Fibroblast of skin of right biceps (primary cell): ENCODE results near the gene TAS2R60.
A peak's percentile ranks its signal among the peaks of the same experiment; 100 is the strongest.
"Not testable (repeated sequence)": the region's sequence is repeated elsewhere in the genome, so short reads cannot be mapped to it uniquely, and the experiment has no call there.

Experiments used
- DNase-seq: peaks from one replicate; pipeline ENCODE4 v3.0.0-alpha.2; 2013

TAS2R60 gene

DNA sequence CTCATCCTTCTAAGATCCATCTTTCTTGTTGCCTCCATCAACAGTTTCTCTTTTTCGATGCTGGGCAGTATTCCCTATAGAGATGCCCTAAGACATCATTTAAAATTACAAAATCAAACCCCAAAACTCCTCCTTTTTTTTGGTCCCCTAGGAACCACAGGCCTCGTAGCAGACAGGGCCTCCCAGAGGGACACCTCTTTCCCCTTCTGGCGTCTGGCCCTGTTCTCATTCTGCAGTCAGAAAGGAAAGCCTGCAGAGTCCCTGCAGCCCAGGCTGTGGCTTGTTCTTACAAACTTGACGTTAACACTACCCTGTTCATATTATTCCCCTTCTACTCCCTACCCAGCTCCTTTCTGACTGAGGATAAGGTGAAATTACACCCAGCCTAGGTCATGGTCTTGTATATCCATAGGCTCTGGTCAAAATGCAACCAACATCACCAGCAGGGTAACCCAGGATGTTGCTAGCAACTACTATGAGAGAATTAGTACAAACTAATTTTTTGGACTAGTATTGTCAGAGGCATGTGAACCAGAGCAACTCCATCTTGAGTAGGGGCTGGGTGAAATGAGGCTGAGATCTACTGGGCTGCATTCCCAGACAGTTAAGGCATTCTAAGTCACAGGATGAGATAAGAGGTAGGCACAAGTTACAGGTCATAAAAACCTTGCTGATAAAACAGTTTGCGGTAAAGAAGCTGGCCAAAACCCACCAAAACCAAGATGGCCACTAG lies 31.1 kb upstream of the TAS2R60 start:
- no peak for DNase-seq

DNA sequence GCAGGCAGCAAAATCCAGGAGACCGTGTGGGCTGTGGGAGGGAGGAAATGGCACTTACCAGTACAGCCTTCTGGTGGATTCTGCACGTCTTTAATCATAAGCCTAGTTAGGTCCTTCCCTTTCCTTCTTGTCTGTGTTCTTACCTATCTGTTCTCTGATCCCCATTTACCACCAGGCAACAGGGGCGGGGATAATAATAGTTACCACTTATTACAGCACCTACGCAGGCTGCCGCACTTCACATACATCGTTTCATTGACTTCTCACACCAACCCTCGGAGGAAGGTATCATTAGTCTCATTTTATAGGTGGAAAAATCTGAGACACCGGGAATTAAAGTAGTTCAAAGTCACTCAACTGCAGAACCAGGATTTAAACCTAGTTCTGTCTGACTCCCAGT lies 30.1 kb upstream of the TAS2R60 start:
- no peak for DNase-seq

DNA sequence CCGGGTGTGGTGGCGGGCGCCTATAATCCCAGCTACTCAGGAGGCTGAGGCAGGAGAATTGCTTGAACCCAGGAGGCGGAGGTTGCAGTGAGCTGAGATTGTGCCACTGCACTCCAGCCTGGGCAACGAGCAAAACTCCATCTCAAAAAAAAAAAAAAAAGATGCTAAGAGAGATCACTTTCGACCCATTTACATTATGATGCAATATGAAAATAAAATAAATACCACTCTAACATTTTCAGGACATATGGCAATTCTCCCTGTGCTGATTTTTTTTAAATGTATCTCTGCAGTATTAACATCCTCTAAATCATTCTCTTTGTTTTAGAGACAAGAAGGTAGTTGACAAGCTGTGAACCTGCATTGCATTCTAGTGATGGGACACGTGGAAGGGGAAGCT lies 28.0 kb upstream of the TAS2R60 start:
- DNase-seq: not testable (repeated sequence)

DNA sequence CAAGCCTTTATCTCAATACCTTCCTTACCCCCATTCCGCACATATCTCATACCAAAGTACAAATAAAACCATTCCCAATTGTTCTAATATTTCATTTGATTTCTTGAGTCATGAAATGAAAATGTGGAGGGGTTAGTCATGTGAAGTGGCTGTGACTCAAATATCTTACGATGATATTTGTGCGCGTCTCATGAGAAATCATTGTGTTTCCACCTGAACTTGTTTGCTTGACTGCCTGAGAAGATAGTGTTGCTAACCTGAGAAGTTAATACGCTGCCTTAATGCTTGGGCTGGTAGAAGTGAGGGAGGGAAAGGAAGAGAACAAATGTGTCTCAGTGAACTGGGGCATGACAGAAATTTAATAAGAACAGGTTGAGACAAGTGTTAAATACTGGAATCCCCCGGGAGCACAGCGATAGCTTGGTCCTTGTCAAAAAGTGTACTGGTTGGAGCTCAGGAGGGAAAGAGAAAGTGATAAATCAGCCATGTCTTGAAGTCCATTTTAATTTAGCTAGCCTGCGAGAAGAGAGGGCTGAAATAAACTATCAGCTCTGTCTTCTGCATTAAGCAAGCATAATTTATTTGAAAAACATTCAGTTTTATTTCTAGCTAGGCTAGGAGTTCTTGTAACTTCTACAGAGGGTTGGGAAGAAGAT lies 27.4 kb upstream of the TAS2R60 start:
- DNase-seq: peak; percentile 53

DNA sequence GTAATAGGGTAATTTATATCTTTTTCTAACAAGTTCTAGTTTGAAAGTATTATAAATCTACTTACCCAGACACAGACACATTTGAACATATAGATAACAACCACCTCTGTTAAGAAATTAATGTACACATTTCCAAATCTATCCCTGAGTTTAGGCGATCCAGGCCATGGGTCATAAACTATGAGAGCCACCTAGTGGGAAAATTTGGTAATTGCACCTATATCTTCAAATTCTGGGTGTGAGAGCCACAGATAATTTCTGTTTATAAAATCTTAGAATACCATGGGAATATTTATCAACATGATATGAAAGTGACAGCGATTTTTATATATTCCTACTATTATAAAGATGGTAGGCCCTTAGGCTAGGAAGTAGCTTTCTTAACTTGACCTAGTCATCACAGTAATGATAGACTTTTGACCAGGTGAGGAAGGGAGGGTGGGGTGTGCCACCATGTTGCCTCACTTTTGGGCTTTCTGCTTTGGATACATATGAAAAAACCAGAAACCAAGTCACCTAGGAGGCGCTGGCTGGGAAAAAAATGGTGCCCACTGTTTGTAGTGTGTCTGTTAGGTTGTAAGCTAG lies 26.6 kb upstream of the TAS2R60 start:
- DNase-seq: peak; percentile 62

DNA sequence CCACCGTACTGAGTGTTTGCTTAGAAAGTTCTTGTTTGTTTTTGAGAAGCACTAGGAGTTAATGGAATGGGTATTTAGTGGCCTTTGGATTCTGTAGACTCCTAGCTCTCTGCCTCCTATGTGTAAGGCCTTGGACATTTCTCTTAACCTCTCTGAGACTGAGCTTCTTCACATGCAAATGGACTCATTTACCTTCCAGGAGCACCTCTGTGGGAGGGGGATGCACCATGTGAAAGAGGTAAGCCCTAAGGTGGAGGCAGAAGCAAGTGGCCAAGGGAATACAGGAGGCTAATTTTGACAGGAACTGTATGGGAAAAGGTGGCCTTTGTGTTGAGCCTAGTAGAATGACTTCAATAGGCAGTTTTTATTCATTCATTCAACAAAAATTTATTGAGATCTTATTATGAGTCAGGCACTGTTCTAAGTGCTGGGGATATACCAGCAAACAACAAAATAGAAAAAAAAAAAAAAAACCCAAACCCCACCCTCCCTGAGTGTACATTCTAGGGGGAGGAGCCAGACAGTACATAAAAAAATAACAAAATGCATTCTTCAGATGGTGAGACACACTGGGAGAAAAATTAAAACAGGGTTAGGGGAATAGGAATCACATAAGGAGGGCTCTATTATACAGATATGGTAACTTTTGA lies 25.4 kb upstream of the TAS2R60 start:
- DNase-seq: peak; percentile 48

DNA sequence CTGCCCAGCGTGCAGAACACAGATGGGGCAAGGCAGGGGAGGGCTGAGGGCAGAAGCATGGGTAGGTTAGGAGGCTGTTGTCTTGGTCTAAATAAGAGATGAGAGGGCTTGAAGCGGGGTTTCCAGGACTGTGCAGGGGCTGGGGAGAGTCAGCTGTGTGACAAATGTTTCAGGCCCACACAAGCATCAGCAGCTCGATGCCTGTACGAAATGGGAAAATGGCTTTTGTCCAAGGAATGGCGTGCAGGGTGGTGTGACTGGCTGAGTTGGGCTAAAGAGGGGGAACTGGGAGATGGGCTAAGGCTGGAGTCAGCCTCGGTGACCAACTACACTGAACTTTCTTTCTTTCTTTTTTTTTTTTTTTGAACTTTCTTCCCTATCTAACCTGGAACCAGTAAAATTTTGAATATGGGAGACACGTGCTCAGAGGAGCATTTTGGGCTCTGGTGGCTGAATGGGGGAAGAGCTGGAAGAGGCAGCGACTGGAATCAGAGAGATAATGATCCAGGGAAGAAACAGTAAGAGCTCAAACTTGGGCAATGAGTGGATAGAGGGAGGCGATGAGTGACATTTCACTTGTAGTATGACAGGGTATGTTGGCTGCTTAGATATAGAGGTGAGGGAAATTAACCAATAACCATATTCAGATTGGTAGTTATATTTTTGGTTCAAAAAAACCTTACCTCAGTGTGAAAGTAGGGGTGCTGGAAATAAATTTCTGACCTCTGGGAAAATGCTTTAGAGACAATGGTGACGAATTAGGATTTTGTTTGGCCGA lies 24.4 kb upstream of the TAS2R60 start:
- no peak for DNase-seq

DNA sequence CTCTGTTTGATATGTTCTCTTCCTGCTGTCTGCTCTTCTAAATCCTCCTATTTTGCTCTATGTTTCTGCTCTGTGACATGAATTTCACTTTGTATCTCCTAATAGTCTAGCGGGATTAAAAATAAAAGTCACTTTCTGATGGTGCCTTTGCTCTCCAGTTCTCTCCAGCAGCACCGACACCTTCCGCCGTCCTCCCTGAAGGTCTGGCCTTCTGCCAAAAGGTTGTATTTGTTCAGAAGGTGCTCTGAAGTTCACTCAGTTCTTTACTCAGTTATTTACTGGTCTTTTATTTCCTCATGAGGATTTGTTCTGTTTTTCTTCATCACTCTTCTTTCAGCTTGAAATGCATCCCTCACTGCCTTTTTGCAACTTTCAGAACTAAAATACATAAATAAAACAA lies 23.4 kb upstream of the TAS2R60 start:
- no peak for DNase-seq

DNA sequence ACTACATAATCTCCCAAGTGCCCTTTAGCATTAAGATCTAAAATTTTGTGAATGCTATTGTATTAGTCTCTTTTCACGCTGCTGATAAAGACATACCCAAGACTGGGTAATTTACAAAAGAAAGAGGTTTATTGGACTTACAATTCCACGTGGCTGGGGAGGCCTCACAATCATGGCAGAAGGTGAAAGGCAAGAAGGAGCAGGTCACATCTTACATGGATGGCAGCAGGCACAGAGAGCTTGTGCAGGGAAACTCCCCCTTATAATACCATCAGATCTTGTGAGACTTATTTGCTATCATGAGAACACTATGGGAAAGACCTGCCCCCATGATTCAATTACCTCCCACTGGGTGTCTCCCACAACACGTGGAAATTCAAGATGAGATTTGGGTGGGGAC lies 22.6 kb upstream of the TAS2R60 start:
- DNase-seq: not testable (repeated sequence)

DNA sequence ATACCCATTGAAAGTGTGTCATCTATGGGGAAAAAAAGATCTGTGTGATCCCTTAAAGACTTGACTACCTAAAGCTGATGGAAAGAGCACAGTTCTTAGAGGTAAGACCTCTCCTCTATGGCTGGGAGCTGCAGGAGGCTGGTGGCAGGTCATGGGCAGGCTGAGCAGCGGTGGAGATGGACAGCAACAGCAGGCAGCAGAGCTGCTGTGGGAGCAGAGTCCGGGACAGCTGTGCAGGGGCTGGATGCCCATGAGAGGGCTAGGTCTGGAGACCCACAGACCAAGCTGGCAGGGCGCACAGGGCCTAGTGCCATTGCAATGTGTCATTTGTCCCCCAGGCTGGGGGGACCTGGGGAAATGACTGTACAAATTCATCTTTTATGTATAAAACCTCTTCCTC lies 21.2 kb upstream of the TAS2R60 start:
- no peak for DNase-seq

DNA sequence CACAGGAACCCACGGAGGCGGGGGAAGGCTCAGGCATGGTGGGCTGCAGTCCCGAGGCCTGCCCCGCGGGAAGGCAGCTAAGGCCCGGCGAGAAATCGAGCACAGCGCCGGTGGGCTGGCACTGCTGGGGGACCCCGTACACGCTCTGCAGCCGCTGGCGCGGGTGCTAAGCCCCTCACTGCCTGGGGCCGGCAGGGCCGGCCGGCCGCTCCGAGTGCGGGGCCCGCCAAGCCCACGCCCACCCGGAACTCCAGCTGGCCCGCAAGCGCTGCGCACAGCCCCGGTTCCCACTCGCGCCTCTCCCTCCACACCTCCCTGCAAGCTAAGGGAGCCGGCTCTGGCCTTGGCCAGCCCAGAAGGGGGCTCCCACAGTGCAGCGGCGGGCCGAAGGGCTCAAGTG lies 18.8 kb upstream of the TAS2R60 start:
- DNase-seq: not testable (repeated sequence)

GRCh38 chr7:143426479-143427142 lies 16.6 kb upstream of the TAS2R60 start:
- no peak for DNase-seq

GRCh38 chr7:143429770-143430698 lies 13.2 kb upstream of the TAS2R60 start:
- DNase-seq: peak; percentile 46

DNA sequence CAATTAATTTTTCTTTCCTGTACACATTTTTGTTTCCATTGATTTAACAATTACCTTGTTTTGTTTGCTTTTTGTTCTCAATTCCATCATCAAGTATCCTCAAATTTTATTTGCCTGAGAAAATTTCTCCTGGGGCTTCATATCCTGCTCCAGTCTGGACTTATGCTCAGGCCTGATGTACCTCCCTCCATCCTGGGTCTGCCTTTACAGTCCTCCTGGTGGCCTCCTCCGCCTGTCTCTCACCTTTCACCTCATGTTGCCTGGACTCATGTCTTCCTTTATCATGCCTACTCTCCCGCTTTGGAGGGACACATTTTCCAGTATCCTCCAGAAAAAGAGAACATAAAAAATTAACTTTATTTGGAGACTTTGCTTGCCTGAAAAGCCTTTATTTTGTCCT lies 12.1 kb upstream of the TAS2R60 start:
- no peak for DNase-seq

GRCh38 chr7:143433759-143434158 lies 9.5 kb upstream of the TAS2R60 start:
- no peak for DNase-seq

DNA sequence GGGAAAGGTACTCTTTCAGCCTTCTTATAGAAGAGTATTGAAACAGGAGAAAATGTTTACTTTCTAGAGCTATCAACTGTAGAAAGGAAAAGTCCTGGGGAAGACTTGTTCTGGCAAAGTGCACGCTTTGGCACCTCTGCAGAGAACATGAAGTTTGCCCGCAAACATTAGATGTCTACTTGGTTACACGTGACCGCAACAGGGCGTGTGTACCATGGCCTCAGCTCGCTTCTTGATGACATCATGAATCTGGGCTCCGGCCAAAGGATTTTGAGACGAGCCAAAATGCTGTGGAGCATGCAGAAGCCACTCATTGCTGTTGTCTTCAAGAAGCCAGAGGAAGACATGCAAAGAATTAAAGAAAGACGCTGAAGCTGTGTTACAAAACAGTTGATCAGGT lies 8.6 kb upstream of the TAS2R60 start:
- peak; percentile 48 for DNase-seq

DNA sequence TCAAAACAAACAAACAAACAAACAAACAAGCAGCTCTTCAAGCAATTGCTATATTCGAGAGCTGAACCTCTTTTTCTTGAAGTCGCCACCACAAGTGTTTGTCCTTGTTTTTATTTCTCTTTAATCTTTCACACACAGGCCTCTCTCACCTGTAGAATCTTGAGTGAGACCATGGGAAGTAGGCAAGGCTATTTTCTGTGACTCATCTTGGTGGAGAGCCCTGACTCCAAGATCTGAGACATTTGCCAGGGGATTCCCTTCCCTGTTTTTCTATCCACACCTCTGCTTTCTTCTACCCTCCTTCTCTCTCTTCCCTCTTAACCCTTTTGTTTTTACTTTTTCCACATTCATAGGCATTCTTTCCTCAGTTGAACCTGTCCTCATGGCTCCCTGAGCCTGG lies 8.0 kb upstream of the TAS2R60 start:
- DNase-seq: no peak

DNA sequence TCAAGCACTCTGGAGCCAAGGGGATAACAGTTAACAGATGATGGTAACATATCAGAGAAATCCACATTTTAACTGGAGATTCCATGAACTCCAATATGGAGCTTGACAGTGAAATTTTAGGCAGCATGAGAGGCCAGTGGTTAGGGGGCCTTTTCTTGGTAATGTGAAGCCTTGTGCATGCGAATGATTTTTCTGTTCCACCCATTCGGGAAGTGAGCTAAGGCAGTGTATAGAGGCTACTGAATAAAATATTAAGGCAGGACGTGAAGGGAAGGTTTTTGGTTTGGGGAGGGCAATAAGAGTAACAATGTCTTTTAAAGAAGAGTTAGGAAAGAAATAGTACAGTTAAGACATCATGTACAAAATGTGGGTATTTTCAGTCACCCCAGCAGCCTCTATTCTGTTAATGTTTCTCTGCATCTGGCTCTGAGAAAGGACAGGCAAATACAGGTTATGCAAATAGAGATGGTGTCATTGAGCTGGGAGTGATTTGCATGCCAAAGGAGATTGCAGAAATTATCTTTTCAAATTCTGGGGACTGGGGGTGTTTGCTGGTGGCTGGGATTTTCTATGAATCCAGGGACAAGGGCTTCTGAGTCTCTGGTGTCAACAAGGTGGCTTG lies 6.8 kb upstream of the TAS2R60 start:
- DNase-seq: no peak

GRCh38 chr7:143437578-143437977 lies 5.7 kb upstream of the TAS2R60 start:
- DNase-seq: no peak

DNA sequence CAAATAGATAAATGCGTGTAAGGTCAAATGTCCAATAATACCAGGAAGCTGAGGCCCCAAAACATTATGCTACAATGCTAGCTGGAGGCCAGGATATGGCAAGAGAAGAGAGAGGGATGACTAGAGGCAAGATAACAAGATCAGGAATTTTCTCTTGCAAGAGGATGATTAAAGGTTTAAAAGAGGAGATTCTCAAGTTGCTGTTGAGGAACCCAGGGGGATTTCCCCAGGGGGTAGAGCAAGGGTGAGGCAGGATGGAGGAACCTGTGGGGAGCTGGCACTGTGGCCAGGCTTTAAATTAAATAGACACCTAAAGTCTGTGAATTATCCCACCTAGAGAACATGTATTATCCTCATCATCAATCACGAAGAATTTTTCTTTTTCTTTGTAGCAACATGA lies 3.4 kb upstream of the TAS2R60 start:
- no peak for DNase-seq
